ENCODE data around the gene TMEM238L. TPM values are rescaled to one million over a fixed set of nuclear protein-coding genes. Genes with fewer than 3 reads are reported as not detected.

Gene TMEM238L
- total RNA-seq, 2 experiments from 2014 or later: not detected

- Mint-ChIP-seq H3K4me3 (no peak overlapping the region), H3K27ac (no peak overlapping the region), H3K9me3 (no peaks in the 10 kb centered on the region), H3K36me3 (ENCODE audit: low read depth) (no peaks in the 10 kb centered on the region), H3K27me3 (peaks cover 1% of the 10 kb centered on the region), H3K4me1 (ENCODE audit: low read depth) (no peaks in the 10 kb centered on the region)
- DNase-seq: no peak
- ATAC-seq: no peak
- no peak for TF ChIP-seq CTCF (IDR thresholded peaks at IDR 0.05)
- CTCF ChIA-PET: no interaction called here
- POLR2A ChIA-PET: no interaction called here
- intact Hi-C loops (cut with micrococcal nuclease): no loop called here
Measured at GRCh38 chr17:10831696-10832095, 27.8 kb upstream of the TMEM238L start.

DNA sequence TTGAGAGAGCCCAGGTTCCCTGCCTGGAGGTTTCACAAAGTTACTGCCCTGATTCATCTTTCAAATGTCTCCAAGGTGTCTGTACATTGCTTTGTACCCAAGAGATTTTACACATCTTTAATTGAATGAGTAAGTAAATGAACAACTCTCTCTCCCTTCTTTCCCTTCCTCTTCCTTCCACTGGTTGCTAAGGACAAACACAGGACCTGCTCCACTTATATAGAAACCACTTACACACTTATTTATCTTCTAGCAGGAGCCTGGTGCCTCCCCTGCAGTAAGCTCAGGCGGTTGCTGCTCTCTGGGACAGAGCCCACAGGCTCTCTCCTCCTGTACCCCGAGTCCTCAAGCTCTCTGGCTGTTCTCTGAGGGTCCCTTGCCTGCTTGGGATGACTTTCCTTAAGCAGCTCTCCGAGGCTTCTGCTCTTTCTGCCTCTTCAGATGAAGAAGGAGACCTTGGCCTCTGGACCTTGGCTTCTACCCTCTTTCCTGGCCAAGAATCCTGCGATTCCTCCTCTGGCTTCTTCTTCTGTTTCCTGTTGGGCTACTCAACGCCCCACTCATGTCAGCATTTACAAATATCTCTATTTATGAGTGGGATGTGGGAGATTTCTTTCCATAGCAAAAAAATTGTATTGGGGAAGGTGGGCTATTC, 24.1 kb upstream of the TMEM238L start:
- ChIA-PET POLR2A (no interaction called here), CTCF (interaction anchor here (1.0 kb wide), 1 partner anchor 17 kb away, joined by 3 read pairs; no protein-coding TSS in a partner anchor)
- no peak for TF ChIP-seq CTCF (IDR thresholded peaks at IDR 0.05)
- H3K9me3 Mint-ChIP-seq: no peaks in the 10 kb centered on the region
- H3K27ac Mint-ChIP-seq: no peak overlapping the region
- intact Hi-C loops (cut with micrococcal nuclease): no loop called here
- peaks cover 1% of the 10 kb centered on the region for H3K27me3 Mint-ChIP-seq
- H3K4me3 Mint-ChIP-seq: no peak overlapping the region
- no peaks in the 10 kb centered on the region for H3K36me3 Mint-ChIP-seq (ENCODE audit: low read depth)
- no peaks in the 10 kb centered on the region for H3K4me1 Mint-ChIP-seq (ENCODE audit: low read depth)
- DNase-seq (no peak), ATAC-seq (no peak)

DNA sequence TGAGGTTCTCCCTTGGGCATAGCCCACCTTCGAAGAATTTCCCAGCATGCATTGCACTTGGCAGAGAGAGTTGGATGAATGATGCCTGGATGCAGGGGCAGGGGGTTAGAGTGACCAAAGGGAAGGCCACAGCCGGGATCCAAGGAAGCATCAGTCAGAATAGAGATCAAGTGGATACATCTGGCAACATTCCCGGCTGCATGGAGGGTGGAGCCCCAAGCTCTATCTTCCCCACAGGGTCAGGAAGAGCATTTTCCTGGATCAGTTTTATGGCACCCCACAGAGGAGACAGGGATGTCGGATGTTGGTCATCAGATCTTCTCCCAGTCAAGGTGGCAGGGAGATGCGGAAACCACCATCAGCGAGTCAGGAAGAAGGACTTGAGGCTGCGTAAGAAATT, 21.0 kb upstream of the TMEM238L start:
- Mint-ChIP-seq H3K4me1 (ENCODE audit: low read depth) (no peaks in the 10 kb centered on the region), H3K9me3 (no peaks in the 10 kb centered on the region), H3K4me3 (no peak overlapping the region), H3K36me3 (ENCODE audit: low read depth) (no peaks in the 10 kb centered on the region), H3K27me3 (peaks cover 1% of the 10 kb centered on the region), H3K27ac (no peak overlapping the region)
- intact Hi-C loops (cut with micrococcal nuclease): no loop called here
- no peak for ATAC-seq
- no peak for DNase-seq
- TF ChIP-seq CTCF (IDR thresholded peaks at IDR 0.05): no peak
- ChIA-PET POLR2A (no interaction called here), CTCF (interaction anchor here (0.7 kb wide), 1 partner anchor 20 kb away, joined by 3 read pairs; no protein-coding TSS in a partner anchor)

- intact Hi-C loops (cut with micrococcal nuclease): no loop called here
- ATAC-seq: no peak
- Mint-ChIP-seq H3K4me3 (no peak overlapping the region), H3K36me3 (ENCODE audit: low read depth) (no peaks in the 10 kb centered on the region), H3K27me3 (no peaks in the 10 kb centered on the region), H3K27ac (no peak overlapping the region), H3K9me3 (no peaks in the 10 kb centered on the region), H3K4me1 (ENCODE audit: low read depth) (no peaks in the 10 kb centered on the region)
- ChIA-PET CTCF (no interaction called here), POLR2A (no interaction called here)
- no peak for DNase-seq
- TF ChIP-seq CTCF (IDR thresholded peaks at IDR 0.05): no peak
Measured at GRCh38 chr17:10821770-10822169, 17.9 kb upstream of the TMEM238L start.

DNA sequence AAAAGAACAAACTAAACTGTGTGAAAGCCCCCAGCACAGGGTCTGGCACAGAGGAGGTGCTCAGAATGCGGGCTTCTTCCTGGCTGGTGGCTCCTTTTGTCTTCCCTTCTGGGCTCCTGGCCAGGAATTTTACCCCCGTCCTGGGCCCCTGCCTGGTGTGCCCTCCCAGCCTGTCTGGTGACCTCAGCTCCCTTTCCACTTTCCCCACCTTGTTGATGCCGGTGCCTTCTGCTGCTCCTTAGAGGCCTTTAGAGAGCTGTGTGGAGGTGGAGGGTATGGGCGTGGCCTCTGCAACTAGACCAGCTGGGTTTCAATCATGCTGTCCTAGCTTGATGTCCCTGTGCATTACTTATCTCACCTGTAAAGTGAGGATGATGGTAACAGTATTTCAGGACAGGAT, 17.2 kb upstream of the TMEM238L start:
- Mint-ChIP-seq H3K4me3 (no peak overlapping the region), H3K27ac (no peak overlapping the region), H3K4me1 (ENCODE audit: low read depth) (no peaks in the 10 kb centered on the region), H3K9me3 (no peaks in the 10 kb centered on the region), H3K36me3 (ENCODE audit: low read depth) (no peaks in the 10 kb centered on the region), H3K27me3 (no peaks in the 10 kb centered on the region)
- ChIA-PET POLR2A (no interaction called here), CTCF (no interaction called here)
- no peak for TF ChIP-seq CTCF (IDR thresholded peaks at IDR 0.05)
- ATAC-seq (no peak), DNase-seq (no peak)
- intact Hi-C loops (cut with micrococcal nuclease): no loop called here

Data from activated CD8-positive, alpha-beta T cell treated with anti-CD3 and anti-CD28 coated beads for 36 hours (primary cell).